Measurements from ENCODE around the gene ITGB6. TPM values are rescaled to one million over a fixed set of nuclear protein-coding genes. Genes with fewer than 3 reads are reported as not detected.

The ITGB6 gene
- total RNA-seq, 1 experiment from 2014 or later = 84.8 TPM

DNA sequence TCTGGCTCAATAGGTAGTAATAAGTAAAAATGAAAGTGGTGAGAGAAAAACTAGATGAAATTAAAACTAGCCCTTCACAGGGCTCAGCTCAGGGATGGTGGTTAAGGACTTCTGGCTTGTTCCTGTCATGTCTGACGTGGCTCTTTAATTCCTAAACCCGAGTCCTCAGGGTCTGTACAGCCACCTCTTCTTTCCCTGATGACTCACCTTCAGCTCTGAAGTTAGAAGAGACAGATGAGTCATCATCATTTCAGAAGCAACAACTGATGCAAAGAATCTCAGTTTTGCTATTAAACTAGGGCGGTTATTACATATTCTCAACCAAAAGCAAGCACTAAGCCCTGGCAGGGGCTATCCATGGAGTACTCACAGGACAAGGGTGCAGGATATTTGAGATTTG is 24.0 kb upstream of the ITGB6 start:
- intact Hi-C loops (cut with micrococcal nuclease; ENCODE audit: unreplicated experiment) = loop anchor here (10.0 kb wide), 1 partner anchor 171 kb away; no protein-coding TSS in a partner anchor
- DNase-seq = peak; percentile 59
- no peaks in the 10 kb centered on the region for H3K9me3 Mint-ChIP-seq (ENCODE audit: low read depth, unreplicated experiment)
- peak overlapping the region; percentile 17 for H3K4me3 Mint-ChIP-seq (ENCODE audit: low read depth, unreplicated experiment)
- peaks cover 29% of the 10 kb centered on the region for H3K36me3 Mint-ChIP-seq (ENCODE audit: insufficient read depth, unreplicated experiment)
- no TSS peak for BruUV-seq (replicated peaks)
- H3K27me3 Mint-ChIP-seq (ENCODE audit: unreplicated experiment) = no peaks in the 10 kb centered on the region
- TF ChIP-seq, protein P1, sequence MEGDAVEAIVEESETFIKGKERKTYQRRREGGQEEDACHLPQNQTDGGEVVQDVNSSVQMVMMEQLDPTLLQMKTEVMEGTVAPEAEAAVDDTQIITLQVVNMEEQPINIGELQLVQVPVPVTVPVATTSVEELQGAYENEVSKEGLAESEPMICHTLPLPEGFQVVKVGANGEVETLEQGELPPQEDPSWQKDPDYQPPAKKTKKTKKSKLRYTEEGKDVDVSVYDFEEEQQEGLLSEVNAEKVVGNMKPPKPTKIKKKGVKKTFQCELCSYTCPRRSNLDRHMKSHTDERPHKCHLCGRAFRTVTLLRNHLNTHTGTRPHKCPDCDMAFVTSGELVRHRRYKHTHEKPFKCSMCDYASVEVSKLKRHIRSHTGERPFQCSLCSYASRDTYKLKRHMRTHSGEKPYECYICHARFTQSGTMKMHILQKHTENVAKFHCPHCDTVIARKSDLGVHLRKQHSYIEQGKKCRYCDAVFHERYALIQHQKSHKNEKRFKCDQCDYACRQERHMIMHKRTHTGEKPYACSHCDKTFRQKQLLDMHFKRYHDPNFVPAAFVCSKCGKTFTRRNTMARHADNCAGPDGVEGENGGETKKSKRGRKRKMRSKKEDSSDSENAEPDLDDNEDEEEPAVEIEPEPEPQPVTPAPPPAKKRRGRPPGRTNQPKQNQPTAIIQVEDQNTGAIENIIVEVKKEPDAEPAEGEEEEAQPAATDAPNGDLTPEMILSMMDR (IDR thresholded peaks at IDR 0.05; ENCODE audit: unreplicated experiment) = no peak
- H3K4me1 Mint-ChIP-seq (ENCODE audit: low read depth, unreplicated experiment) = peaks cover 99% of the 10 kb centered on the region
- H3K27ac Mint-ChIP-seq (ENCODE audit: unreplicated experiment) = peak overlapping the region; percentile 94
- CTCF ChIA-PET = interaction anchor here (0.7 to 1.5 kb wide), 6 partner anchors 10 to 840 kb away, joined by 3 to 6 read pairs (median 4); partner anchors contain the start of gene ITGB6

DNA sequence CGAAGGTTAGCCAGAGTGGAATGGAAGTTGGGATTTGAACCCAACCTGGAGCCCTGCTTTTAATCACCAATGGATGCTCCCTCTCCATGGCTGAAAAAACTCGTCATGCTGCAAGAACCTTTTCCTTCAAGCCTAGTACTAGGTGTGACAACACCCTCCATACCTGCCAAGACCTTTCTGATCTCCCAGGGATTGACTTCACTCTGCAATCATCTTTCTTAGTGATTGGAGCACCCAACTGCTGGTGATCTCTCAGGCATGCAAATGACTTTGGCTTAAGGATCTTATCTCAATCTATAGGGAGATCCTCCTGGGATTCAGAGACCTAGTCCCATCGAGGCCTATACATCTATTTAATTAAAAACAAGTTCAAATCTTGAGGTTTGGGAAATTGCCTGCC is 23.5 kb upstream of the ITGB6 start:
- no peaks in the 10 kb centered on the region for H3K9me3 Mint-ChIP-seq (ENCODE audit: low read depth, unreplicated experiment)
- CTCF ChIA-PET = interaction anchor here (0.7 to 1.5 kb wide), 4 partner anchors 9 to 840 kb away, joined by 3 to 6 read pairs (median 4); partner anchors contain the start of gene ITGB6

DNA sequence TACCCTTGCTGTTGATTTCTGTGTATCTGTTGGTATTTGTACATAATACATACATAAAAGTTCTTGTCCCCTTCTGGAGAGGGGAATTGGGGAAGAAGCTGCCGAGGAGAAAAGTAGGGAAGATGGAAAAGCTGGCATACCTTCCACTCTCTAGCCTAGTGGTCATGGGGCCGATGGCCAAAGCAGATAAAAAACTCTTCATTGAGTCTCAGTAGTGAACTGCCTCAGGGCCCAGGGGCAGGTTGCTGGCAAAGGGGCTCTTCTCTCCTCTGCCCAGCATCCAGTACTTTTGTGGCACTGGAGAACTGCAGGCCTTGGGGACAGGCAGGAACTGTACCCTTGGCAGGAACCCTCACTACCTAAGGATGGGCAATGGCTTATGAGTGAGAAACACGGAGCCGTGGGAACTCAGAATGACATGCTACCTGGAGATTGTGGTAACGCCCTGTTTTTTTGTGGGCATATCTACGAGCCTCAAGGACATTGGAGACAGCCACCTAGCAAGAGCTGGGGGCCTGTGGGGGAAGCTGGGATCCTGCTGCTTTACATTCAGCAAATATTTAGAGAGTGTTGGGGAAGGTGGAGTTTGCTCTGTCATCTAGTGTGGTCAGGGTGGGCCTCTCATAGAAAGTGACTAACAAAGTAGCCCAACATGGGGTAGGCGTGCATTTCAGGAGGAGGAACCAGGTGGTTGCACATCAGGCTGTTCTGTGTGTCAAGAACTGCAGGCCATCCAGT is 22.6 kb upstream of the ITGB6 start:
- no peaks in the 10 kb centered on the region for H3K9me3 Mint-ChIP-seq (ENCODE audit: low read depth, unreplicated experiment)
- CTCF ChIA-PET = no interaction called here
- no peak overlapping the region for H3K4me3 Mint-ChIP-seq (ENCODE audit: low read depth, unreplicated experiment)
- no TSS peak for BruUV-seq (replicated peaks)
- TF ChIP-seq, protein P1 (IDR thresholded peaks at IDR 0.05; ENCODE audit: unreplicated experiment) = no peak
- peak overlapping the region; percentile 94 for H3K27ac Mint-ChIP-seq (ENCODE audit: unreplicated experiment)
- no peak for DNase-seq
- H3K4me1 Mint-ChIP-seq (ENCODE audit: low read depth, unreplicated experiment) = peaks cover 86% of the 10 kb centered on the region
- intact Hi-C loops (cut with micrococcal nuclease; ENCODE audit: unreplicated experiment) = loop anchor here (10.0 kb wide), 1 partner anchor 172 kb away; no protein-coding TSS in a partner anchor
- H3K36me3 Mint-ChIP-seq (ENCODE audit: insufficient read depth, unreplicated experiment) = peaks cover 19% of the 10 kb centered on the region
- H3K27me3 Mint-ChIP-seq (ENCODE audit: unreplicated experiment) = no peaks in the 10 kb centered on the region

More for the DNA sequence above, 23.5 kb upstream of the ITGB6 start:
- H3K4me3 Mint-ChIP-seq (ENCODE audit: low read depth, unreplicated experiment) = peak overlapping the region; percentile 17
- H3K27ac Mint-ChIP-seq (ENCODE audit: unreplicated experiment) = peak overlapping the region; percentile 94
- no peaks in the 10 kb centered on the region for H3K27me3 Mint-ChIP-seq (ENCODE audit: unreplicated experiment)
- peaks cover 95% of the 10 kb centered on the region for H3K4me1 Mint-ChIP-seq (ENCODE audit: low read depth, unreplicated experiment)
- intact Hi-C loops (cut with micrococcal nuclease; ENCODE audit: unreplicated experiment) = loop anchor here (10.0 kb wide), 1 partner anchor 171 kb away; no protein-coding TSS in a partner anchor
- TF ChIP-seq, protein P1 (IDR thresholded peaks at IDR 0.05; ENCODE audit: unreplicated experiment) = no peak
- peaks cover 26% of the 10 kb centered on the region for H3K36me3 Mint-ChIP-seq (ENCODE audit: insufficient read depth, unreplicated experiment)
- no TSS peak for BruUV-seq (replicated peaks)
- DNase-seq = no peak

DNA sequence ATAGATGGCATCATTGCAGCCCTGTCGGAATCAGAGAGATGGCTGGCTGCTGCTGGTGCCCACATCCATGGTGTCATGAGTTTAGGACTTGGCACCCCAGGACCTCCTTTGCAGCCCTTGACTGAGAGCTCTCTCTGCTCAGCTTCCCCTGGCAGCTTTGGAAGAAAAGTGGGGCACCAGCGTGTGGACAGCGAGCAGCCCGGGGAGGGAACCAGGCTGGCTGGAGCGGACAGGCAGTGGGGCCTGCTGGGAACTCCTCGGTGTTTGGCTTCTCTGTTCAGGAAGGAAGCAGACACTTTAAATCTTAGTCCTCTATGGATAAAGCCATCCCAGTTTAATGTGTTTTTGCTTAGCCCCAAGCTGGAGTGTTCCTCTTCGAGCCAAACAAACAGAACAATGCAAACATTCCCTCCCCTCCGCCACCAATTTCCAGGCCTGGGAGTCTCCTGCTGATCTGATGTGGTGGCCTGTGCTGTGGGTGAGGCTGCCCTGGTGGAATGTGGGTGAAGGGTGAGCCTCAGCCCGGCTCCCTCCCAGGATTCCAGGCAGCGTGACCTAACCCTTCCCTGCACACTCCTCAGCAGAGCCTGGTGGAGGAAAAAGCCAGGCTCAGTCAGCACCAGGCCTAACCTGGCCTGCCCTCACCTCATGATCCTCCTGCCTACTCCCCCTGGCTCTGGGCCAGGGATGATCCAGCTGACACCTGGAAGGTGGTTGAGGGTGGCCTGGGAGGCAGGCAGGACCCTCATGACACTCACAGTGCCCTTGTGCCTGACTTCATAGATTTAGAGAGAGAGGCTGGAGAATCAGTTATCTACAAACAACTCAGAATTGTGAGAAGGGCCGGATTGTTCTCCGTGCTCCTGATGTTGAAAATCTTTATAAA is 21.6 kb upstream of the ITGB6 start:
- Mint-ChIP-seq H3K4me1 (ENCODE audit: low read depth, unreplicated experiment) (peaks cover 81% of the 10 kb centered on the region), H3K36me3 (ENCODE audit: insufficient read depth, unreplicated experiment) (peaks cover 13% of the 10 kb centered on the region), H3K27me3 (ENCODE audit: unreplicated experiment) (no peaks in the 10 kb centered on the region), H3K27ac (ENCODE audit: unreplicated experiment) (peak overlapping the region; percentile 94), H3K4me3 (ENCODE audit: low read depth, unreplicated experiment) (no peak overlapping the region), H3K9me3 (ENCODE audit: low read depth, unreplicated experiment) (no peaks in the 10 kb centered on the region)
- peak; percentile 67 for DNase-seq
- CTCF ChIA-PET = interaction anchor here (1.5 kb wide), 1 partner anchor 16 kb away, joined by 4 read pairs; no protein-coding TSS in a partner anchor
- intact Hi-C loops (cut with micrococcal nuclease; ENCODE audit: unreplicated experiment) = loop anchor here (10.0 kb wide), 1 partner anchor 173 kb away; no protein-coding TSS in a partner anchor
- no TSS peak for BruUV-seq (replicated peaks)
- TF ChIP-seq, protein P1 (IDR thresholded peaks at IDR 0.05; ENCODE audit: unreplicated experiment) = no peak

Measured in Calu3 (cell line).